Jurkat, Clone E6-1 (cell line): Measurements from ENCODE around the gene SRSF5.
"Not testable (repeated sequence)": the region's sequence is repeated elsewhere in the genome, so short reads cannot be mapped to it uniquely, and the experiment has no call there.

ENCODE experiments used
- DNase-seq: peaks from one replicate; pipeline ENCODE4 v3.0.0-alpha.2; 2011; ENCODE audit warnings: low read depth, low spot score
- H3K4me3 ChIP-seq: 2 replicates; pipeline ENCODE4 v1.5.1; 2011; ENCODE audit warnings: mild to moderate bottlenecking, low read length, control low read depth, moderate library complexity

The SRSF5 gene

DNA sequence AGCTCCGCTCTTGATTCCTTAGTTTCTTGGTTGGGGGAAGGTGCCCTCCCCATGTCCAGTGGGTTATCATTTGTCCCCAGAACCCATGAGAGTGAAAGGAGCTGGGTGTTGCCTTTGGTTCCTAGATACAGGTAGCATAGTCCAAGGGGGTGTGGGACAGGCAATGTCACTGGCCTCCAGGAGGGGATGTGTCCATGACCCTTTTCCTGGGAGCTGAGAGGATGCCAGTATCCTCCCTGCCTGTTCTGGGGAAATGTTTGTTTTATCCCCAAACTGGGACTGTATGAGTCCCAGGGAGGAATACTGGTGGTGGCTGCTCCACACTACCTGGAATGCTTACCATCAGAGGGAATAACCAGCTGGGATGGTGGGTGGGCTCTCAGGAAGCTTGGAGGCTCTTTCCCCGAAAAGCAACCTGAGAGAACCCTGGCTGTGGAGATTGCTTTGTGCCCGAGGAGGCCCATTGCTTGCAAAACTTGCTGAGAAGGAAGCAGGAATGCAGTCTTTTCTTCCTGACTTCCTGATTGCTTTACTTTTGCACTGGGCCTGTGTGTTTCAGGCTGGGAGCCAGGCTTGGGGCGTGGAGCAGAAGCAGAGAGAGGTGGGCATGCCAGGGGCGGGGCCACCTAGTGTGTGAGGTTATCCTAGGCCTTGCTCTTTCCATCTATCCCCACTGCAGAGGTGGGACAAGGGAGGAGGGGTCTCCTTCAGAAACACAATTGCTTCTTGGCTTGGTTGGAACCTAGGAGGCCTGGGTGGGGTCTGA lies 30.8 kb downstream of the SRSF5 start:
- no peak for DNase-seq

DNA sequence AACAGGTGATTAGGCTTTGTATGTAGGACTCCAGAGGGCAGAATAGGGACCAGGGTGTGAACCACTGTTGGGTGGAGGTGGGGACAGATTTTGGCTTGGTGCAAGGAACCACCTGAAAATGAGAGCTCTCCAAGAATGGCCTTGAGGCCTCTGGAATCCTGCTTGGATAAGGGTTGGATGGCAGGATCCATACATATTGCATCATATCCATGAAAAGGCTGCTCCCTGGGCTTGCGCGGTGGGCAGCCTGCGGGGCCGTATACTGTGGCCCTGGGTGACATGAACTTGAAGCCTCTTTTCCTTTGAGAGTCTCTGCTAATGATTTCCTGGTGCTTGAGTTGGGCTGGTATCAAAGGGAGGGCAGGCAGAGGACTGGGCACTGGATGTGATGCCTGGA lies 31.4 kb downstream of the SRSF5 start:
- DNase-seq, result no peak

More for the DNA sequence above, 30.8 kb downstream of the SRSF5 start:
- no peak overlapping the region for H3K4me3 ChIP-seq

DNA sequence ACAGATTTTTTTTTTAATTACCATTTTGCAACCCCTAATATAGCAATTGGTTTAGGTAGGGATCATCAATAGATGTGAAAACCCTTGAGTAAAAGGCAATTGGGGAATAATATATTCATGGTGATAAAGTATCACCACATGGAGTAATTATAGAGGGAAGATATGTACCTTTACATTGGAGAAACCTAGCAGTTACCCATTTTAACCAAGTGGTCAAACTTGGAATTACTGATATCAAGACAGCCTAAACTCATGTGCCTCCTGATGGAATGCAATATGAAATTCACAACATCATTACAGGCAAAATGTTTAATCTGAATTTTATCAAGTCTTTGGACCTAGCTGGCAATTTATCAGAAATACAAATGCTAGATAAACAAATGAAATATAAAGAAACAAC lies 36.8 kb downstream of the SRSF5 start:
- no peak for DNase-seq
- H3K4me3 ChIP-seq, result no peak overlapping the region

More for the DNA sequence above, 31.4 kb downstream of the SRSF5 start:
- H3K4me3 ChIP-seq, result no peak overlapping the region

DNA sequence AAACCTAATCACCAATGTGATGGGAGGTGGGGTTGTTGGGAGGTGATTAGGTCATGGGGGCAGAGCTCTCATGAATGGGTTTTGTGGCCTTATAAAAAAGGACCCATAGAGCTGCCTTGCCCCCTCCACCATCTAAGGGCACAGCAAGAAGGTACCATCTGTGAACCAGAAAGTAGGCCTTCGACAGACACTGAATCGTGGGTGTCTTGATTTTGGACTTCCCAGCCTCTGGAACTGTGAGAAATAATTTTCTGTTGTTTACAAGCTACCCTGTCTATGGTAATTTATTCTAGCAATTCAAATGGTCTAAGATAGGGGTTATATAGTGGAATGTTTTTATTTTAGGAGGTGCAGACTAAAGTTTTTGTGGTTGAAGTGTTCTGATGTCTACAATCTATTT lies 38.0 kb downstream of the SRSF5 start:
- no peak for DNase-seq
- H3K4me3 ChIP-seq, result no peak overlapping the region

DNA sequence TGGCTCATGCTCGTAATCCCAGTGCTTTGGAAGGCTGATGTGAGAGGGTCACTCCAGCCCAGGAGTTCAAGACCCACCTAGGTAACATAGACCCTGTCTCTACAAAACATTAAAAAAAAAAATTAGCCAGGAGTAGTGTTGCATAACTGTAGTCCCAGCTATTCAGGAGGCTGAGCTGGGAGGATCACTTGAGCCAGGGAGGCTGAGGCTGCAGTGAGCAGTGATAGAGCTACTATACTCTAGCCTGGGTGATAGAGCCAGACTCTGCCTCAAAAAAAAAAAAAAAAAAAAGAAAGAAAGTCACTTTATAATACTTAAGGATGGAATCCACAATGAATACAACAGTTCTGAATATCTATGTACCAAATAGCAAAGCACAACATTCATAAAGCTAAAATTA lies 40.2 kb downstream of the SRSF5 start:
- no peak overlapping the region for H3K4me3 ChIP-seq
- DNase-seq, result no peak

DNA sequence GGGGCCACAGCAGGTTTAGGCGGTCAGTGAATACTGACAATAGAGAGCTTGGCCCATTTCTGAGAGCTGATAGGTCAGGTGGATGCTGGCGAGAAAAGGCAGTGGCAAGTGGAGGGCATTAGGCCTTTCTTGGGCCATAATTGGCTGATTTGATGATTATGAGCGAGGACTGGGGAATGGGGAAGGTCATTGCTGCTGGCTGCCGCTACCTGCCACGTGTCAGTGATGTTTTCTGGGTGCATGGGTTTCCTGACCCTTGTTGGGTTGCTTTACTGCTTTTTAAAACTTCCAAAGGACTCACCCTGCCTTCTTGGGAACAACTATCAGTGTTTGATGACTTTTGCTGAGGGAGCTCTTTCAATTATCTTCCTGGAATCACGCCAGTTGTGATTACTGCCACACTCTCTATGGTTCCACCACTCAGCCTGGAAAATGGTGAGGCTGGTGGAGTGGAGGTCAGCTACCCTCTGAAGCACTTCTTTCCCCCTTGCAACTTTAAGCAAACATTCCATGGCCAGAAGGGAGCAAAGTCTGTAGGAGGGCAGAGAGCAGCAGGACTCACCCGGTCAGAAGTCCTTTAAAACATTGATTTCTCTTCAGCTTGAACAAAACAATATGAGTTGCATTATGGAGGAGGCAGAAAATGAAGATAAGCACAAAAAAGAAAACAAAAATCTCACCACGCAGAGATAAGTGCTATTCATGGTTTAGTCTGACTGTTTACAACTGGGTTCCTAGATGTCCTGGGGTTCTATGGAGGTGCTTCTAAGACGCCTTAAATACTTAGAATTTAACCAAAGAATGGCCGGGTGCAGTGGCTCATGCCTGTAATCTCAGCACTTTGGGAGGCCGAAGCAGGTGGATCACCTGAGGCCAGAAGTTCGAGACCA lies 42.2 kb downstream of the SRSF5 start:
- H3K4me3 ChIP-seq, result no peak overlapping the region
- no peak for DNase-seq

DNA sequence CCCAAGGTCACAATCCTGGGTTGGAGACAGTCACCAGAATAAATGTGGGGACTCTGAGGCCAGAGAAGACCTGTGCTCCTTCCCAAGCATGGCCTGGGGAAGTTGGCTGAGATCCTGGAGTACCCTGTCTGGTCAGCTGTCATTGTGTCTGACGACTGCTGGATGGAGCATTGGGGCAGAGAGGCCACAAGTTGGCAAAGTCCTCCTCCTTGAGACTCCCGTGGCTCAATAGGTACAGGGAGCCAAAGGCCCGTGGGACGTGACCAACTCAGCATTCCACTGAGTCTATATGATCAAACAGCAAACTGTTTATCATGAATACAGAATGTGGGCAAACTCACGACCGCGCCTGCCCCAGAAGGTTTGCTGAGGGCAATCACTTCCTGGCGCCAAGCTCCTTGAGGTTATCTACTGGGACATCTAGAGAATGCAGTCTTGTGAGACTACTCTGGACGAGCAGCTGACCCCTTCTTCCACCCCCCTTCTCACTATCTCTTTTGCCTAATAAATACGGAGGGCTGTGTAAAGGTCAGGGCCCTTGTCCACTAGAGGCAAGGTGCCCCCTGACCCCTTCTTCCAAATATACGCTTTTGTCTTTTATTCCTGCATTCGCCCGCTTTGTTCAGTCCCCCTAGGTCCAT lies 44.4 kb downstream of the SRSF5 start:
- no peak for DNase-seq
- no peak overlapping the region for H3K4me3 ChIP-seq

DNA sequence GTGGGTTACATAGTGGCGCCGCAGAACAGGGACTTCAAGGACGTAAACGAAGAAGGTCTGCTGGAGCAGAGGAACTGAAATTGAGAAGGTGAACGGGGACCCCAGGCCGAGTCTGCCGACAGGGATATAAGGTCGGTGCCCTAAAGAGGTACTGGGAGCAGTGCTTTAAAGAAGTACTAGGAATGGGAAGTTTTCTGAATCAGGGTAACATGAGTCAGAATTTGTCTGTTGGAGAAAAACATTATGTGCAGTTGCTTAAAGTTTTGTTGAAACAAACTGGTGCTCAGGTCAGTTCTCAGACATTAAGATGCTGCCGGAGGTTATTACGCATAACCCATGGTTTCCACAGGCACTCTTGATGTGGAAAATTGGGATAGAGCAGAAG lies 44.9 kb downstream of the SRSF5 start:
- no peak overlapping the region for H3K4me3 ChIP-seq
- no peak for DNase-seq

DNA sequence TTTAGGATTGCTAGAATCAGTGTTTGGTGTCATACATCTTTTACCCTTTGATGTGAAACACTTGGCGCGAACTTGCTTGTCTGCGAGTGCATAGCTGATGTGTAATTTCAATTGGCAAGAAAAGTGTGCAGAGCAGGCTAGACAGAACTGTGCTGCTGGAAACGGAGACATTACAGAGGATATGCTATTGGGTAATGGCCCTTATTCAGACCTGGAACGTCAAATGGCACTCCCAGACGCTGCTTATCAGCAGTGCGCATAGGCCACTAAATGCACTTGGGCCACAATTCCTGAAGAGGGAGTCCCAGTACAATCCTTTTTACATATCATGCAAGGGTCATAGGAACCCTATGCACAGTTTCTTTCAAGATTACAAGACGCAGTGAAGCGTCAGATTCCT lies 45.8 kb downstream of the SRSF5 start:
- peak; percentile 2 for DNase-seq
- H3K4me3 ChIP-seq, result no peak overlapping the region

DNA sequence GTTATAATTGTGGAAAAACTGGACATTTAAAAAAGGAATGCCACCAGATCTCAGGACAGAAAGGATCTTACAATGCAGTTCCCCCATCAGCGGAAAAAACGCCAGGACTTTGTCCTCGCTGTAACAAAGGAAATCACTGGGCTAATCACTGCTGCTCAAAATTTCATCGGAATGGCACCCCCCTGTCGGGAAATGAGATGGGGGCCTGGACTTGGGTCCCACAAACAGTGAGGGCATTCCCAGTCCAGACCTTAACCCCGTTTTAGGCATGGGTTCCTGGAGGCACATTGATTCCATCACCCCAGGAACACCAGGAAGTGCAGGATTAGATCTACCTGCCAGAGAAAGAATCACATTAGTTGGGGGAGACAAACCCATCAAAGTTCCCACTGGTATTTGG lies 46.4 kb downstream of the SRSF5 start:
- not testable (repeated sequence) for H3K4me3 ChIP-seq, DNase-seq

DNA sequence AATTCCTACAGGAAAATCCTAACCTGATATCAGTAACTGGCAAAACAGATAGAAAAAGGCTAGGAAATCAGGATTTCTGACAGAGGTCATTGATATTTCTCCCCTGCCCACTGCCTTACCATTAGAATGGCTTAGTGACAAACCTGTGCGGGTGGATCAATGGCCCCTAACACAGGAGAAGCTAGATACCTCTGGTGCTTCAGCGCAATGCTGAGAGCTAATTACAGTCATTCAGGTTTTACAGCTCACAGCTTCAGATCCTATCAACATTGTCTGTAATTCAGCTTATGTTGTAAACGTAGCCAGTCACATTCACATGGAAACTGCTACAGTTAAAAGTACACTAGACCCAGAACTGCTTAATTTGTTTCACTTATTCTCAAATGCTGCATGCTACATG lies 47.5 kb downstream of the SRSF5 start:
- DNase-seq, result no peak

DNA sequence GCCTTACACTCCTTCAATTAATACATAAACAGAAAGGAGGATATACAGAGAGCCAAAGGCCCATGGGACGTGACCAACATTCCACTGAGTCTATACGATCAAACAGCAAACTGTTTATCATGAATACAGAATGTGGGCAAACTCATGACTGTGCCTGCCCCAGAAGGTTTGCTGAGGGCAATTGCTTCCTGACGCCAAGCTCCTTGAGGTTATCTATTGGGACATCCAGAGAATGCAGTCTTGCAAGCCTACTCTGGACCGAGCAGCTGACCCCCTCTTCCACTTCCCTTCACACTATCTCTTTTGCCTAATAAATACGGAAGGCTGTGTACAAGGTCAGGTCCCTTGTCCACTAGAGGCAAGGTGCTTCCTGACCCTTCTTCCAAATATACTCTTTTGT lies 48.6 kb downstream of the SRSF5 start:
- no peak overlapping the region for H3K4me3 ChIP-seq
- DNase-seq, result no peak

More for the DNA sequence above, 47.5 kb downstream of the SRSF5 start:
- no peak overlapping the region for H3K4me3 ChIP-seq

DNA sequence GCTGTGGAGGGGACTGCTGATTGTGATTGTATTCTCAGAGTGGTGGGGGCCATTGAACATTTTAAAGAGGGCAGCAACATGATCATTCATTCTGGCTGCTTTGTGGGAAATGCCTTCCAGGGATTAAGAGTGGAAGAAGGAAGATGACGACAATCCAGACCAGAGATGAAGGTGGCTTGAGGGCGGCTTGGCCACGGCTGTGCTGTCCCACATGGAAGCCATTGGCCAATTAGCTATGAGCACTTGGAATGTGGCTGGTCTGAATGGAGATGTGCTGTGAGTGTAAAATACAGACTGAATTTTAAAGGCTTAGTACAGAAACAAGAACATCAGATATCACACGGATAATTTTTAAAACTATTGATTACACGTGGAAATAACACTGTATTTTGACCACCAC lies 49.3 kb downstream of the SRSF5 start:
- no peak for DNase-seq
- H3K4me3 ChIP-seq, result no peak overlapping the region

DNA sequence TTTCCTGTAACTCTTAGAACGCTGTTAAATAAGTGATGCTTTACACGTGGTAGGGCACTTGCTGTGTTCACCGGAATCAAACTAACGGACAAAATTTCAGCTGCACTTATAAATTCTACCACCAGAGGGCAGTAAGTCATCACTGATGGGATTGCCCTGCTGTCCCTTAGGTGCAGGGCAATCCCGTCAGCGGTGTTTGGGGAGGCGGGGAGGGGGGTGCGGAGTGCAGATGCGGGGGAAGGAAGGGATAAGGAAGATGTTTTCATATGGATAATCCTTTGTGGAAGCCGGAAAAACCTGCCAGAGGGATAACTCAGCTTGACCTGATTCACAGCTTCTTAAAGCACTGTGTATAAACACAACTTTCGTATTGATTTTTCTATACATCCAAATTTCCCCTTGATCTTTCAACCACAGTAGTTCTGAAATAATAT lies 51.8 kb downstream of the SRSF5 start:
- no peak overlapping the region for H3K4me3 ChIP-seq
- peak; percentile 73 for DNase-seq

DNA sequence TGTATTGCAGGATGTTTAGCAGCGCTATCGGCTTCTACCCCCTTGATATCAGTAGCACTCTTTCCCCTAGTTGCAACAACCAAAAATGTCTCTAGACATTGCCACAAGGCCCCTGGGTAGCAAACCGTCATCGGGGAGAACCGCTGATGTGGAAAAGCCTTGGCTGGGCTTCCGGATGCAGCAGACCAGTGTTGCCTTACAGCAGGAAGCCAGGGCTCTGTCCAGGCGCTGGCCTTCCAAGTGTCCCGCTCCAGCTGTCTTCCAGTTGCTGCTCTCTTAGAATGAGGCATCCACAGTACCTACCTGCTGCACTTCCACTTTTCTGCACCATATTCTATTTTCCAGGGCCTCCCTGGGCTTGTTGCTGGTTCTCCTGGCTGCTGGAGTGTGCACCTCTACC lies 52.7 kb downstream of the SRSF5 start:
- H3K4me3 ChIP-seq, result no peak overlapping the region
- DNase-seq, result no peak

DNA sequence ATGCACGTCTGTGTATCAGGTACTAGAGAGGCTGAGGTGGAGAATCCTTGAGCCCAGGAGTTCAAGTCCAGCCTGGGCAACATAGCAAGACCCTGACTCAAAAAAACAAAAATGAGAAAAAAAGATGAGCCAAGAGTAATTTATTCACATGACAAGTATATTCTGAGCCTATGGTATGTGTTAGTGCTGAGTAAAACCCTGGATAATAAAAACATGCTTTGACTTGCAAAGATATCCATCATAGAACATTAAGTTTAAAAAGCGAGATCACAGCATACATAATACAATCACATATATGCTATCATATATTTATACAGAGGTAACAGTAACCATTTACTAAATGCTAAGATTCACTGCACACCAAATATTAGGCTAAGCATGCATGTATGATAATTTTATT lies 54.0 kb downstream of the SRSF5 start:
- H3K4me3 ChIP-seq, result no peak overlapping the region
- DNase-seq, result no peak
